Measurements from ENCODE around the gene L2HGDH.
A peak's percentile ranks its signal among the peaks of the same experiment; 100 is the strongest.
"Not testable (repeated sequence)": the region's sequence is repeated elsewhere in the genome, so short reads cannot be mapped to it uniquely, and the experiment has no call there.

Gene L2HGDH

GRCh38 chr14:50338587-50338986, 26.6 kb upstream of the L2HGDH start:
- no peak for DNase-seq

- DNase-seq, result peak; percentile 81 to 85
Observed at GRCh38 chr14:50335989-50336824, 24.2 kb upstream of the L2HGDH start.

GRCh38 chr14:50335389-50335788, 23.4 kb upstream of the L2HGDH start:
- peak in 1 of 2 experiments; percentile 24 for DNase-seq

DNA sequence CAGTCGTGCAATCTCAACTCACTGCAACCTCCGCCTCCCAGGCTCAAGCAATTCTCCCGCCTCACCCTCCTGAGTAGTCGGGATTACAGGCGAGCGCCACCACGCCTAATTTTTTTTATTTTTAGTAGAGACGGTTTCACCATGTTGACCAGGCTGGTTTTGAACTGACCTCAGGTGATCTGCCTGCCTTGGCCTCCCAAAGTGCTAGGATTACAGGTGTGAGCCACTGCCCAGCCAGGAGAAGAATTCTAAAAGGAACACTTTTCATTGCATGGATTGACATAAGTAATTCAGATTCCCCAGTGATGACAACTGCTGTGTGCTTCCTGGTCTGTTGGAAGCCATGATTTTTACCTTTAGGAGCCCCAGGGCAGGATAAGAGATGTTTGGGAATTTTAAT, 22.2 kb upstream of the L2HGDH start:
- DNase-seq, result no peak

GRCh38 chr14:50333014-50333509, 21.0 kb upstream of the L2HGDH start:
- no peak for DNase-seq

- DNase-seq, result no peak
Observed at GRCh38 chr14:50331596-50331995, 19.6 kb upstream of the L2HGDH start.

DNA sequence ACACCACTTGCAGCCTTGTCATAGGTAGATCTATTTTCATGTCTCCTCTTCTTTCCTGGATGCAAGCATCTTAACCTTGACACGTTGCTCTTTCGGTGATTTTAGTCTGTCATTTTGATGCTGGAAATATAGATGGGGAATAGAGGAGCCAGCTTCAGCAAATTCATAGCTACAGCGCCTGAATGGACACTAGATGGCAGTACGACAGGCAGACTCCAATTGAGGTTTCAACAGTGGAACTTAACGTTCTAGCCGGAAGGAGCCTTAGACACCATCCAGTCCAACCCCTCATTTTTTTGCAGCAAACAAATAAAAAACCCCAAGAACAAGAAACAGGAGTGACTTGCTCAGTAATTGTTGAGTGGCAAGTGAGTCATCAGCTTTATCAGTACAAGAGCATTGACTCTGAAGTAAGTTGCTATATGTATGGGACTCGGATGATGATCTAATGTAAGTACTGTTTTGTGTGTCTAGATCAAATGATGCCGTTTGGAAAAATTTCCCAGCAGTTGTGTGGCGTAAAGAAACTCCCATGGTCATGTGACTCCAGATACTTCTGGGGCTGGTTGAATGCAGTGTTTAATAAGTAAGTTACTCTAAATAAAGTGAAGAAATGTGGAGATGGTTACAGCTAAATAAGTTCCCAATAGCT, 9.1 kb upstream of the L2HGDH start:
- DNase-seq, result peak; percentile 96 to 97

DNA sequence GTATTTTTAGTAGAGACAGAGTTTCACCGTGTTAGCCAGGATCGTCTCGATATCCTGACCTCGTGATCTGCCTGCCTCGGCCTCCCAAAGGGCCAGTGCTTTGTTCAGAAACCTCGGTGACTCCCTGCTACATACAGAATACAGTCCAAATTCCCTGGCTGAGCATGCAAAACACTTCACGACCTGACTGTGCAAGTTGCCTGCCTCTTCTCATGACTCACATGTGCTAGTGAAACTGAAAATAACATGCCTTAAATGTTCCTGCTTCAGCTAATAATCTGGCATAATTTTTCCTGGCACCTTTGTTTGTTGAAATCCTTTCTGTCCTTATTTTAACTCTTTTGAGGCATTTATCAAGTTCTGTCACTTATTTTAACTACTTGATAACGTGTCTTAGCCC, 8.3 kb upstream of the L2HGDH start:
- no peak for DNase-seq

- DNase-seq, result no peak
Observed at GRCh38 chr14:50319721-50320120, 7.7 kb upstream of the L2HGDH start.

DNA sequence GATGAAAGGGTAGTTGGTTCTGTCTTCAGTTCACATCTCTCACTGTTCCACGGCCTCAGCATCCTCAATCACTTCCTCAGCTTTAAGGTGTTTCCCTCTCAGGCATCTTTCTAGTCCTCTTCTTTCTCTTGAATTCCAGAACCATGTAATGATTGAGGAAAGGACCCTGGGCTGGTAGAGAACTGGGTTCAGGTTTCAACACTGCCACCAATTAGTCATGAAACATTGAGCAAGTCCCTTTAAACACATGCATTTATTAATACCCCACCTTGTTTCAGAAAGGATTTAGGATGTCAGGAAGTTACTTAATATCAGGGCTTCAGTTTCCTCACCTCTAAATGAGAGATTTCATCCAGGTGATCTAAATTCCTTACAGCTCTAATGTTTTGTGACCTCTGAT, 7.3 kb upstream of the L2HGDH start:
- no peak for DNase-seq

DNA sequence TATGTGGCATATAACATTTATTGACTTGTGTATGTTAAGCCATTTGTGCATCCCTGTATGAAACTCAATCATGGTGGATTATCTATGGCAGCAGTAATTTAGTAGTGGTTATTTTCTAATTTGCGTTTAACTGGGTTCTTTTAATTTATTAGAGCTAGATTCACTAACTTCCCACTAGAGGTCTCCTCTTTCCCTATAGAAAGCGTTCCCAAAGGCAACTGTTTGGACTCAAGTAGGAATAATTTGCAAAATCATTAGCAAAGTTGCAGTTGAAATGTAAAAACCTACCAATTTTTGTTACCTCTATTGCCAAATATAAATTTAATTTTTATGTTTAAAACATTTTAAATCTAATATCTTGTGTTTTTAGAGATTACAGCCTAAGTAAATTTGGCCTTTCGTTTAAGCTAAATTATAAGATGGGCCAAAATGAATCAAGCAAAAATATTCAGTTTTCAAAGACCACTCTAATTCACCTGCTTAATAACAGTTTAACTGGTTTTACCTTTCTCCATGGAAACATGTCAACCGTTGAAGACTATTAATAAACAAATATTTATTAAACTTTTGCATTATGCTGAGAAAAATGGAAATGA, 6.1 kb upstream of the L2HGDH start:
- DNase-seq, result peak; percentile 51 to 72

DNA sequence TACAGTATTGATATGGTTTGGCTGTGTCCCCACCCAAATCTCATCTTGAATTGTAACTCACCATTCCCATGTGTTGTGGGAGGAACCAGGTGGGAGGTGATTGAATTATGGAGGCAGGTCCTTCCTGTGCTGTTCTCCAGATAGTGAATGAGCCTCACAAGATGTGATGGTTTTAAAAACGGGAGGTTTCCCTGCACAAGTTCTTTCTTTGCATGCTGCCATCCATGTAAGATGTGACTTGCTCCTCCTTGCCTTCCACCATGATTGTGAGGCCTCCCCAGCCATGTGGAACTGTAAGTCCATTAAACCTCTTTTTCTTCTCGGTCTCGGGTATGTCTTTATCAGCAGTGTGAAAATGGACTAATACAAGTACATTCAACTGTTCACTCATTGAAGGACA, 2.1 kb upstream of the L2HGDH start:
- DNase-seq, result not testable (repeated sequence)

- DNase-seq, result peak; percentile 61 to 75
Observed at GRCh38 chr14:50312734-50313054, 665 bp upstream of the L2HGDH start.

DNA sequence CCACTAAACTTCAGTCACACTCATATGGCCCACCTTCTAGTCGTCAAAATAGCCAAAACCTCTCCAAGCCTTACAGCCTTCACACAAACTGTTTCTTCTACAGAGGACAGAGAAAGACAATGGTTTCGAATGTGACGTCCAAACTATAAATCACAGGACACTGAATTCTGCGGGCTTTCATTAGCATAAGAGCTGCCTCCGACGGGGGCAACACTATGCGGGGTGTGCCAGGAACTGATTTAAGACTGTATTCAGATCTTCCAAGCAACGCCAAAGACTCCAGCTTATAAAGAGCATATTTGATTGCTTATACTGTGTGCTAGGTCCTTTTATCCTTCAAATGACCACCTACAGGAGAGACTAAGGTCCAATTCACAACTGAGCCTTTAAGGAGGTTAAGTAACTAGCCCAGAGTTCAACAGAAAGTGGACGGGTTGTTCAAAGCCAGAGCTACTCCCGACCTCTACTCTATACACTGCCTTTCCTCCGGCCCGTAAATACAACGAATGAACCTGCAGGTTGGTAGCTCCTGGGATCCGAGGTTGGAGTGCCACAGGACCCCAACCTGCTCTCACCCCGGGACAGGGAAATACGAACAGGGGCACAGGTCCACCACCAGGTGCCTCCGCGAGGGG, 575 bp downstream of the L2HGDH start:
- DNase-seq, result peak; percentile 56 to 58

DNA sequence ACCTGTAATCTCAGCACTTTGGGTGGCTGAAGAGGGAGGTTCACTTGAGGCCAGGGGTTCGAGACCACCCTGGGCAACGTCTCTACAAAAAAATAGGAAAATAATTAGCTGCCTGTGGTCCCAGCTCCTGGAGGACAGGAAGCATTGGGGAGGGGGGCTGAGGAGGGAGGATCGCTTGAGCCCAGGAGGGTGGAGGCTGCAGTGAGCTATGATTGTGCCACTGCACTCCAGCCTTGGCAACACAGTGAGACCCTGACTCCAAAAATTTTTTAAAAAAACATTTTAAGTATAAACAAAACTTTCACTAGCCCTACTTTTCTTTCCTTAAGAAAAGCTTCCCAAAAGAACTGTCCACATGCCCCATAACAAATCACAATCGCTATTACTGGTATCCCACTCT, 1.6 kb downstream of the L2HGDH start:
- no peak for DNase-seq

GRCh38 chr14:50308363-50308915, 3.6 kb downstream of the L2HGDH start:
- DNase-seq, result no peak

- DNase-seq, result peak; percentile 17 to 35
Observed at GRCh38 chr14:50303744-50304471, 8.1 kb downstream of the L2HGDH start.

- DNase-seq, result no peak
Observed at GRCh38 chr14:50301914-50302313, 10.1 kb downstream of the L2HGDH start.

- DNase-seq, result no peak
Observed at GRCh38 chr14:50299585-50299984, 12.4 kb downstream of the L2HGDH start.

GRCh38 chr14:50290306-50290705, 21.7 kb downstream of the L2HGDH start:
- DNase-seq, result no peak

GRCh38 chr14:50288146-50288545, 23.9 kb downstream of the L2HGDH start:
- DNase-seq, result no peak

DNA sequence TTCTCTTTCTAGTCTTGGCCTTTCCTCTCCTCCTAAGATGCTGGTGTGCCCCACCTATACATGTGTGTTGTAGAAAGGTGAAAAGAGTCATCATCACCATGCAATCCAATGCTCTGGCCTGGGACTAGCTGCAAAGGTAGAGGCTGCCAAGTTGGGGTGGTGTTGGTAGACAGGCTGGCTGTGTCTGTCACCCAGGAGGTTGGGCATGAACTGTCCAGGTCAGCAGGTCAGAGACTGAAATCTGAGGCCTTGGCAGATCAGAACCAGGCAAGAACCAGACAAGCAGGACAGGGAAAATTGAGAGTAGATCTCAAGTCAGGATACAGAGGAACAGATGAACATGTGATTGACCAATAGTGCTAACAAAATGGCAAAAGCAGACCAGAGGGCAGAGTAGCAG, 26.2 kb downstream of the L2HGDH start:
- no peak for DNase-seq

Data from Kasumi-1 (cell line).